Measurements from ENCODE around the gene DHCR24. TPM values are rescaled to one million over a fixed set of nuclear protein-coding genes. Genes with fewer than 3 reads are reported as not detected.

Gene DHCR24
- total and polyA plus RNA-seq, 2 of the 13 experiments (the other 11 are each of a cell fraction or from before 2014, with no cell fraction given) = 374 to 448 TPM

GRCh38 chr1:54886724-54887664 is at the start of gene DHCR24 (continued):
- no peak for TF ChIP-seq CERS6 (CRISPR knock-in tag; IDR thresholded peaks at IDR 0.05)
- no peak for TF ChIP-seq ZNF549 (CRISPR knock-in tag; IDR thresholded peaks at IDR 0.05)
- no peak; the same call in 1 of the 2 replicates for TF ChIP-seq ZSCAN25 (CRISPR knock-in tag; IDR thresholded peaks at IDR 0.05)
- peak; percentile 5; the same call in 1 of the 2 replicates for TF ChIP-seq NCOA2 (CRISPR knock-in tag; IDR thresholded peaks at IDR 0.05)
- peak; percentile 75; the same call in 1 of the 2 replicates for TF ChIP-seq ZNF30 (CRISPR knock-in tag; IDR thresholded peaks at IDR 0.05)
- peak; percentile 38; the same call in 1 of the 2 replicates for TF ChIP-seq ZGPAT (CRISPR knock-in tag; IDR thresholded peaks at IDR 0.05)
- TF ChIP-seq KDM5B (CRISPR knock-in tag; IDR thresholded peaks at IDR 0.05; ENCODE audit: borderline replicate concordance) = peak; percentile 90
- no peak for TF ChIP-seq ZNF777 (CRISPR knock-in tag; IDR thresholded peaks at IDR 0.05)
- no peak for TF ChIP-seq ZNF264 (CRISPR knock-in tag; IDR thresholded peaks at IDR 0.05)
- peak; percentile 87 for TF ChIP-seq IRF9 (CRISPR knock-in tag; IDR thresholded peaks at IDR 0.05; ENCODE audit: borderline replicate concordance)
- TF ChIP-seq ZNF580 (CRISPR knock-in tag; IDR thresholded peaks at IDR 0.05; ENCODE audit: borderline replicate concordance, low read depth) = no peak; the same call in 1 of the 2 replicates
- TF ChIP-seq PAX8 (CRISPR knock-in tag; IDR thresholded peaks at IDR 0.05; ENCODE audit: borderline replicate concordance) = no peak; the same call in 1 of the 2 replicates
- TF ChIP-seq ZNF382 (CRISPR knock-in tag; IDR thresholded peaks at IDR 0.05; ENCODE audit: borderline replicate concordance) = no peak
- peak; percentile 26 for TF ChIP-seq XRCC5 (optimal IDR thresholded peaks at IDR 0.05; ENCODE audit: low read length)
- TF ChIP-seq RXRB (CRISPR knock-in tag; IDR thresholded peaks at IDR 0.05; ENCODE audit: borderline replicate concordance) = no peak
- TF ChIP-seq BCLAF1 (IDR thresholded peaks at IDR 0.05) = no peak
- peak; percentile 14; the same call in 1 of the 2 replicates for TF ChIP-seq ZNF598 (CRISPR knock-in tag; IDR thresholded peaks at IDR 0.05; ENCODE audit: borderline replicate concordance)
- peak; percentile 29; the same call in 1 of the 2 replicates for TF ChIP-seq ZFYVE20 (CRISPR knock-in tag; IDR thresholded peaks at IDR 0.05; ENCODE audit: borderline replicate concordance, low read depth)
- TF ChIP-seq ERF (CRISPR knock-in tag; IDR thresholded peaks at IDR 0.05) = peak; percentile 27; the same call in 1 of the 2 replicates
- no peak for TF ChIP-seq ZNF510 (CRISPR knock-in tag; IDR thresholded peaks at IDR 0.05; ENCODE audit: low read depth)
- TF ChIP-seq ZNF768 (CRISPR knock-in tag; IDR thresholded peaks at IDR 0.05) = peak; percentile 55; the same call in 1 of the 2 replicates

Measured in HepG2 (cell line).